ENCODE results near the gene KIFC3.
"Not testable (repeated sequence)": the region's sequence is repeated elsewhere in the genome, so short reads cannot be mapped to it uniquely, and the experiment has no call there.

The KIFC3 gene

GRCh38 chr16:57722651-57723050 lies 79.6 kb downstream of the KIFC3 start:
- no peak for DNase-seq (ENCODE audit: low read depth, low spot score)

- DNase-seq (ENCODE audit: low read depth, low spot score): no peak
These were observed 80.1 kb downstream of the KIFC3 start for GRCh38 chr16:57722210-57722499.

- no peak for DNase-seq (ENCODE audit: low read depth, low spot score)
These were observed 80.7 kb downstream of the KIFC3 start for GRCh38 chr16:57721356-57722209.

GRCh38 chr16:57720142-57720575 lies 82.1 kb downstream of the KIFC3 start:
- DNase-seq (ENCODE audit: low read depth, low spot score): peak; percentile 65

- no peak for DNase-seq (ENCODE audit: low read depth, low spot score)
These were observed 88.2 kb downstream of the KIFC3 start for GRCh38 chr16:57714047-57714446.

GRCh38 chr16:57713596-57713995 lies 88.7 kb downstream of the KIFC3 start:
- no peak for DNase-seq (ENCODE audit: low read depth, low spot score)

GRCh38 chr16:57712569-57712968 lies 89.7 kb downstream of the KIFC3 start:
- not testable (repeated sequence) for DNase-seq (ENCODE audit: low read depth, low spot score)

- no peak for DNase-seq (ENCODE audit: low read depth, low spot score)
These were observed 90.3 kb downstream of the KIFC3 start for GRCh38 chr16:57711993-57712392.

- DNase-seq (ENCODE audit: low read depth, low spot score): no peak
These were observed 90.9 kb downstream of the KIFC3 start for GRCh38 chr16:57711346-57711745.

- DNase-seq (ENCODE audit: low read depth, low spot score): no peak
These were observed 92.6 kb downstream of the KIFC3 start for GRCh38 chr16:57709663-57710062.
